IMR-90 (cell line): ENCODE data around the gene OTUD5. TPM values are rescaled to one million over a fixed set of nuclear protein-coding genes. Genes with fewer than 3 reads are reported as not detected.

Experiments
- ATAC-seq: fragments of 200-7000 bp; cut with Tn5 transposase; 2 replicates; pipeline ENCODE4 v1.9.1; 2020; ENCODE audit warnings: low read depth, mild to moderate bottlenecking, moderate library complexity
- BruUV-seq: library from RNA; stranded (reverse); fragments of 400-500 nt; replicated peaks from 2 replicates; lab custom pipeline; 2021; lab: Mats Ljungman, UMichigan
- CTCF ChIA-PET: fragments of 300-600 bp; formaldehyde crosslinking; extraction: SDS; loops from one replicate; lab custom pipeline; 2021; ENCODE audit warnings: antibody characterized with exemption; lab: Yijun Ruan, JAX
- POLR2A ChIA-PET: fragments of 300-600 bp; sonication (Branson Sonifier 250); formaldehyde crosslinking; loops from one replicate; lab custom pipeline; 2022; ENCODE audit warnings: antibody characterized with exemption; ENCODE audit not compliant: unreplicated experiment; lab: Charles Lee
- DNase-seq: peaks from one replicate; pipeline ENCODE4 v3.0.0; 2013
- H2AFZ ChIP-seq: replicated peaks from 2 replicates; pipeline ENCODE3; 2013; ENCODE audit warnings: low read length, mild to moderate bottlenecking; ENCODE audit not compliant: poor library complexity
- H2AK5ac ChIP-seq: 2 replicates; pipeline ENCODE4 v1.6.1; 2013; ENCODE audit warnings: low read depth, low read length, inconsistent platforms
- H2AK9ac ChIP-seq: replicated peaks from 2 replicates; pipeline ENCODE3; 2013; ENCODE audit warnings: mild to moderate bottlenecking, low read depth, low read length, moderate library complexity; ENCODE audit not compliant: poor library complexity
- H2BK120ac ChIP-seq: 2 replicates; pipeline ENCODE4 v1.6.1; 2013; ENCODE audit warnings: low read depth, low read length, inconsistent platforms
- H2BK15ac ChIP-seq: 3 replicates; pipeline ENCODE4 v1.6.1; 2013; ENCODE audit warnings: low read depth, low read length, inconsistent platforms
- H2BK20ac ChIP-seq: 2 replicates; pipeline ENCODE4 v1.6.1; 2013; ENCODE audit warnings: low read depth, mild to moderate bottlenecking, inconsistent platforms, low read length, moderate library complexity
- H2BK5ac ChIP-seq: 2 replicates; pipeline ENCODE4 v1.6.1; 2013; ENCODE audit warnings: mild to moderate bottlenecking, low read depth, low read length, inconsistent platforms; ENCODE audit not compliant: poor library complexity, severe bottlenecking
- H3K14ac ChIP-seq: replicated peaks from 2 replicates; pipeline ENCODE4 v1.6.1; 2013; ENCODE audit warnings: low read depth, low read length, inconsistent platforms
- H3K18ac ChIP-seq: 2 replicates; pipeline ENCODE4 v1.6.1; 2013; ENCODE audit warnings: low read depth, low read length, control low read depth
- H3K23ac ChIP-seq: 2 replicates; pipeline ENCODE4 v1.6.1; 2013; ENCODE audit warnings: low read depth, low read length, inconsistent platforms
- H3K27ac ChIP-seq: 2 replicates; pipeline ENCODE4 v1.5.1; 2013; ENCODE audit warnings: mild to moderate bottlenecking, control low read depth, low read length; ENCODE audit not compliant: insufficient read depth
- H3K27me3 ChIP-seq: 2 replicates; pipeline ENCODE4 v1.6.1; 2013; ENCODE audit warnings: low read length; ENCODE audit not compliant: control insufficient read depth, insufficient read depth
- H3K36me3 ChIP-seq: 2 replicates; pipeline ENCODE4 v1.6.1; 2013; ENCODE audit warnings: low read length, mixed read lengths; ENCODE audit not compliant: control insufficient read depth, insufficient read depth
- H3K4ac ChIP-seq: 2 replicates; pipeline ENCODE4 v1.6.1; 2013; ENCODE audit warnings: low read depth, low read length, inconsistent platforms
- H3K4me1 ChIP-seq: 2 replicates; pipeline ENCODE4 v1.6.1; 2013; ENCODE audit warnings: low read length, mixed read lengths; ENCODE audit not compliant: control insufficient read depth, insufficient read depth
- H3K4me2 ChIP-seq: 2 replicates; pipeline ENCODE4 v1.6.1; 2013; ENCODE audit warnings: low read depth, mild to moderate bottlenecking, control low read depth, low read length, moderate library complexity
- H3K4me3 ChIP-seq: 2 replicates; pipeline ENCODE4 v1.5.1; 2013; ENCODE audit warnings: low read depth, mild to moderate bottlenecking, control low read depth, low read length, moderate library complexity; ENCODE audit not compliant: insufficient read depth
- H3K56ac ChIP-seq: 2 replicates; pipeline ENCODE4 v1.6.1; 2013; ENCODE audit warnings: low read length, inconsistent platforms; ENCODE audit not compliant: insufficient read depth; ENCODE audit errors: extremely low read depth
- H3K79me1 ChIP-seq, 2 experiments: 2 replicates each; pipeline ENCODE4 v1.6.1; 2013; ENCODE audit warnings: low read length in 2 of 2, inconsistent platforms in 1 of 2, low read depth in 1 of 2
- H3K9ac ChIP-seq: 2 replicates; pipeline ENCODE4 v1.6.1; 2013; ENCODE audit warnings: low read depth, low read length, control low read depth
- H3K9me1 ChIP-seq: 2 replicates; pipeline ENCODE4 v1.6.1; 2013; ENCODE audit warnings: low read length, inconsistent platforms; ENCODE audit not compliant: insufficient read depth
- H3K9me3 ChIP-seq: 2 replicates; pipeline ENCODE4 v1.6.1; 2013; ENCODE audit warnings: low read length; ENCODE audit not compliant: control insufficient read depth, insufficient read depth
- H4K20me1 ChIP-seq: 2 replicates; pipeline ENCODE4 v1.6.1; 2013; ENCODE audit warnings: low read length, inconsistent platforms; ENCODE audit not compliant: insufficient read depth
- H4K5ac ChIP-seq: 2 replicates; pipeline ENCODE4 v1.6.1; 2013; ENCODE audit warnings: mild to moderate bottlenecking, low read depth, low read length, control low read depth
- H4K8ac ChIP-seq, 2 experiments: 2 replicates each; pipeline ENCODE4 v1.6.1; 2013; ENCODE audit warnings: low read depth in 2 of 2, low read length in 2 of 2, control low read depth in 1 of 2, inconsistent platforms in 1 of 2
- H4K91ac ChIP-seq: 2 replicates; pipeline ENCODE4 v1.6.1; 2013; ENCODE audit warnings: low read depth, low read length, inconsistent platforms; ENCODE audit not compliant: insufficient read depth
- CHD1 ChIP-seq: IDR thresholded peaks from 2 replicates; pipeline ENCODE4 v1.6.1; 2012; ENCODE audit warnings: low read depth, low read length, improper control_type of control experiment
- SMC3 ChIP-seq: fragments of 150-350 bp; IDR thresholded peaks from 2 replicates; pipeline ENCODE4 v1.6.1; 2016; ENCODE audit warnings: low read depth, mild to moderate bottlenecking, antibody characterized with exemption, low read length, moderate library complexity
- WGBS, 2 experiments: methylation state at CpG; one replicate each; pipeline versions ENCODE4 v1.1.5 to v1.1.7; 2013; ENCODE audit warnings: missing lambda C conversion rate in 2 of 2; ENCODE audit not compliant: insufficient read length in 1 of 2; ENCODE audit errors: extremely low coverage in 2 of 2; 5-methylcytosine and 5-hydroxymethylcytosine counted together
- dilution Hi-C: fragments of 300-500 bp; cut with HindIII; formaldehyde crosslinking; loops from one replicate; pipeline ENCODE4 v1.14.3; 2018; ENCODE audit warnings: low sequenced_read_pairs; ENCODE audit not compliant: unreplicated experiment
- in situ Hi-C: fragments of 300-500 bp; cut with MboI; formaldehyde crosslinking; loops from 3 replicates; pipeline ENCODE4 v1.14.3; 2019; ENCODE audit warnings: low sequenced_read_pairs, inconsistent platforms, mixed read lengths
- intact Hi-C: fragments of 100-400 bp; cut with micrococcal nuclease; formaldehyde crosslinking; loops from 2 replicates; pipeline ENCODE4 v1.10.0; 2022
- polyA plus RNA-seq, 3 experiments: library from polyadenylated mRNA; depleted of rRNA; stranded (reverse); fragments of >200 nt; gene quantifications; 2 replicates each; pipeline ENCODE4 v1.2.3, GENCODE V29; 2012; ENCODE audit warnings: low replicate concordance in 1 of 3
- total RNA-seq: library from RNA; depleted of rRNA; stranded (reverse); fragments of >200 nt; gene quantifications from 2 replicates; pipeline ENCODE4 v1.2.3, GENCODE V29; 2012
- TF ChIP-seq, protein P1 (sequence below): conservative IDR thresholded peaks from 2 replicates; pipeline ENCODE4 v1.5.1; 2012; ENCODE audit warnings: mild to moderate bottlenecking, low read depth, low read length, improper control_type of control experiment

OTUD5 gene
- total and polyA plus RNA-seq, 2 of the 4 experiments (the other 2 are of a cell fraction) = 30.6 to 50.4 TPM

GRCh38 chrX:48976086-48976485 lies 18.7 kb upstream of the OTUD5 start:
- dilution Hi-C loops = no loop called here

More at GRCh38 chrX:48976086-48976485, 18.7 kb upstream of the OTUD5 start:
- no peak overlapping the region for H3K4ac ChIP-seq
- no peak overlapping the region for H3K18ac ChIP-seq
- H3K4me2 ChIP-seq = no peak overlapping the region
- H3K27ac ChIP-seq = no peak overlapping the region
- ChIA-PET CTCF (no interaction called here), POLR2A (no interaction called here)
- in situ Hi-C loops = no loop called here
- H3K56ac ChIP-seq = no peak overlapping the region
- H2BK120ac ChIP-seq = no peak overlapping the region
- no peaks in the 10 kb centered on the region for H3K9me3 ChIP-seq
- ATAC-seq (no peak), DNase-seq (no peak)
- H3K36me3 ChIP-seq = peaks cover 15% of the 10 kb centered on the region
- no peaks in the 10 kb centered on the region for H4K20me1 ChIP-seq
- no peaks in the 10 kb centered on the region for H3K79me1 ChIP-seq
- no peak overlapping the region for H2BK20ac ChIP-seq
- H4K5ac ChIP-seq = no peak overlapping the region
- H3K4me1 ChIP-seq = 0 out of 2 replicates have a peak, but pooled peaks cover 2% of the 10 kb centered on the region
- no peaks in the 10 kb centered on the region for H3K27me3 ChIP-seq
- H4K8ac ChIP-seq = no peak overlapping the region
- H3K9me1 ChIP-seq = no peaks in the 10 kb centered on the region
- H2AFZ ChIP-seq = no peak overlapping the region
- H3K9ac ChIP-seq = no peak overlapping the region
- H2AK9ac ChIP-seq = no peak overlapping the region
- TF ChIP-seq SMC3 = no peak
- TF ChIP-seq, protein P1, sequence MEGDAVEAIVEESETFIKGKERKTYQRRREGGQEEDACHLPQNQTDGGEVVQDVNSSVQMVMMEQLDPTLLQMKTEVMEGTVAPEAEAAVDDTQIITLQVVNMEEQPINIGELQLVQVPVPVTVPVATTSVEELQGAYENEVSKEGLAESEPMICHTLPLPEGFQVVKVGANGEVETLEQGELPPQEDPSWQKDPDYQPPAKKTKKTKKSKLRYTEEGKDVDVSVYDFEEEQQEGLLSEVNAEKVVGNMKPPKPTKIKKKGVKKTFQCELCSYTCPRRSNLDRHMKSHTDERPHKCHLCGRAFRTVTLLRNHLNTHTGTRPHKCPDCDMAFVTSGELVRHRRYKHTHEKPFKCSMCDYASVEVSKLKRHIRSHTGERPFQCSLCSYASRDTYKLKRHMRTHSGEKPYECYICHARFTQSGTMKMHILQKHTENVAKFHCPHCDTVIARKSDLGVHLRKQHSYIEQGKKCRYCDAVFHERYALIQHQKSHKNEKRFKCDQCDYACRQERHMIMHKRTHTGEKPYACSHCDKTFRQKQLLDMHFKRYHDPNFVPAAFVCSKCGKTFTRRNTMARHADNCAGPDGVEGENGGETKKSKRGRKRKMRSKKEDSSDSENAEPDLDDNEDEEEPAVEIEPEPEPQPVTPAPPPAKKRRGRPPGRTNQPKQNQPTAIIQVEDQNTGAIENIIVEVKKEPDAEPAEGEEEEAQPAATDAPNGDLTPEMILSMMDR = no peak
- TF ChIP-seq CHD1 = no peak
- intact Hi-C loops = no loop called here
- H2BK5ac ChIP-seq = no peak overlapping the region
- no CpG with 5 or more reads among the region's 6 CpGs for WGBS, 2 experiments
- no TSS peak for BruUV-seq
- H2AK5ac ChIP-seq = no peak overlapping the region
- no peak overlapping the region for H4K91ac ChIP-seq
- no peak overlapping the region for H3K23ac ChIP-seq
- no peak overlapping the region for H3K4me3 ChIP-seq
- H2BK15ac ChIP-seq = no peak overlapping the region
- H3K14ac ChIP-seq = no peak overlapping the region
